Brain microvascular endothelial cell (primary cell): ENCODE measurements around the gene TPD52L2.

Source experiments
- DNase-seq: peaks from one replicate; pipeline ENCODE4 v3.0.0-alpha.2; 2020
- H3K27ac ChIP-seq: fragments of 250-450 bp; sonication (Bioruptor Pico); 2 replicates; pipeline ENCODE4 v1.5.1; 2020; ENCODE audit warnings: mild to moderate bottlenecking, moderate library complexity
- H3K27me3 ChIP-seq: fragments of 250-450 bp; sonication (Bioruptor Pico); replicated peaks from 2 replicates; pipeline ENCODE4 v1.5.1; 2020; ENCODE audit warnings: mild to moderate bottlenecking
- H3K36me3 ChIP-seq: fragments of 250-450 bp; sonication (Bioruptor Pico); replicated peaks from 2 replicates; pipeline ENCODE4 v1.5.1; 2020; ENCODE audit warnings: mild to moderate bottlenecking
- H3K4me3 ChIP-seq: 2 replicates; pipeline ENCODE4 v1.5.1; 2011; ENCODE audit warnings: low read depth, mild to moderate bottlenecking, control low read depth, low read length, moderate library complexity
- CTCF ChIP-seq: IDR thresholded peaks from 2 replicates; pipeline ENCODE4 v1.5.1; 2011; ENCODE audit warnings: low read depth, mild to moderate bottlenecking, moderate library complexity, low read length, control low read depth, inconsistent platforms; ENCODE audit errors: missing control alignments
- in situ Hi-C: cut with HindIII; loops from 2 replicates; pipeline ENCODE4 v1.10.0; 2017; ENCODE audit warnings: low sequenced_read_pairs, low pct_ligation_motif_present

The TPD52L2 gene

GRCh38 chr20:63893999-63894357 is 28.9 kb downstream of the TPD52L2 start:
- no peaks in the 10 kb centered on the region for H3K27me3 ChIP-seq
- no peak for TF ChIP-seq CTCF
- no peak overlapping the region for H3K27ac ChIP-seq
- H3K4me3 ChIP-seq, result peak overlapping the region; percentile 64
- in situ Hi-C loops, result loop anchor here (25.0 kb wide), 1 partner anchor 307 kb away; no protein-coding TSS in a partner anchor
- no peak for DNase-seq
- H3K36me3 ChIP-seq, result peaks cover 32% of the 10 kb centered on the region

GRCh38 chr20:63894358-63895201 is 29.5 kb downstream of the TPD52L2 start, which contains the start of gene DNAJC5:
DNAJC5 (plus strand) TSS chr20:63895126; CDS start chr20:63928346, 33,220 bp downstream.
- Histone ChIP-seq H3K27ac (peak within 1 kb of the TSS; percentile 48), H3K36me3 (peaks cover 26% of the 10 kb centered on the region), H3K4me3 (peak within 1 kb of the TSS; percentile 64), H3K27me3 (no peaks in the 10 kb centered on the region)
- in situ Hi-C loops, result loop anchor here (25.0 kb wide), 1 partner anchor 307 kb away; no protein-coding TSS in a partner anchor
- DNase-seq, result peak; percentile 79
- TF ChIP-seq CTCF, result no peak

GRCh38 chr20:63895202-63895951 is 30.3 kb downstream of the TPD52L2 start:
- no peak for TF ChIP-seq CTCF
- in situ Hi-C loops, result loop anchor here (25.0 kb wide), 1 partner anchor 308 kb away; no protein-coding TSS in a partner anchor
- no peak for DNase-seq
- peak overlapping the region; percentile 48 for H3K27ac ChIP-seq
- H3K4me3 ChIP-seq, result peak overlapping the region; percentile 64
- peaks cover 18% of the 10 kb centered on the region for H3K36me3 ChIP-seq
- no peaks in the 10 kb centered on the region for H3K27me3 ChIP-seq

- no peak for DNase-seq
- no peak for TF ChIP-seq CTCF
Measured at GRCh38 chr20:63895952-63896263, 30.8 kb downstream of the TPD52L2 start.

GRCh38 chr20:63896264-63897105 is 31.4 kb downstream of the TPD52L2 start:
- no peak for TF ChIP-seq CTCF
- DNase-seq, result no peak

More at GRCh38 chr20:63895952-63896263, 30.8 kb downstream of the TPD52L2 start:
- in situ Hi-C loops, result loop anchor here (25.0 kb wide), 1 partner anchor 309 kb away; no protein-coding TSS in a partner anchor
- no peaks in the 10 kb centered on the region for H3K27me3 ChIP-seq
- H3K36me3 ChIP-seq, result peaks cover 14% of the 10 kb centered on the region
- H3K27ac ChIP-seq, result peak overlapping the region; percentile 48
- peak overlapping the region; percentile 64 for H3K4me3 ChIP-seq

More at GRCh38 chr20:63896264-63897105, 31.4 kb downstream of the TPD52L2 start:
- in situ Hi-C loops, result loop anchor here (25.0 kb wide), 1 partner anchor 309 kb away; no protein-coding TSS in a partner anchor
- Histone ChIP-seq H3K27ac (peak overlapping the region; percentile 48), H3K4me3 (peak overlapping the region; percentile 64), H3K36me3 (peaks cover 9% of the 10 kb centered on the region), H3K27me3 (no peaks in the 10 kb centered on the region)
